GM19397 (cell line): ENCODE measurements around the gene CCDC177.
A peak's percentile ranks its signal among the peaks of the same experiment; 100 is the strongest.

Experiments
- ATAC-seq: cut with Tn5 transposase; IDR thresholded peaks from one replicate; pipeline ENCODE4 v1.9.1; 2021; ENCODE audit warnings: mild to moderate bottlenecking, moderate library complexity; ENCODE audit not compliant: unreplicated experiment

The CCDC177 gene

DNA sequence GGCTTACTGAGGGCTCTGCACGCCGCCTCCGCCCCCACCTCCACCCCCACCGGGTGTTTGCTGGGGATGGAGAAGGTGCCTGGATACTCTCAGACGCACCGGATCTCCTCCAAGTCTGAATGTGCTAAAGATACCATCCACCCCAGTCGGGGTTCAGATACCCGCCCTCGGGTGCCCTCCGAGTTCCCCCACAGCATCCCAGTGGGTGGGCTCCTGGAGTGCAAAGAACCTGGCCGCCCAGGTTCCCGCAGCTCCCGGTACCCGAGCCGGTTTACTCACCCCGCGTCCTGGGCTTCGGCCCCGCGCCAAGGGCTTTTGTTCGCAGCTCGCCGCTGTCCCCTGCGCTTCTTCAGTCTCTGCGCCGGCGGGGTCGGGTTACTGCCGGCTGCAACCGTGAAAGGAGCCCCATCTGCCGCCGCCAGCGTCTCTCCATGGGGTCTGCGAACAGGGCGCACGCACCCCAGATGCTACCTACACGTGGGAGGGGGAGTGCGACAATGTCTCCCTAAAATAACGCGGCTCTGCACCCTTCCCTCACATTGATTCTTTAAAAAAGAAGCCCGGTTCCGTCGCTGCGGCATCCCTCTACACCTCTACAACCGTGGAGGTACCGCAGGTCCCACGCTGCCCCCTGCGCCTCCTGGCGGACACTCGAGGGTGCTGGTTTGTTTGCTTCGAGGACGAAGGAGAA is at the start of gene CCDC177:
TSS of gene CCDC177 (minus strand) at position 609 of the 691 bp plus-strand sequence. CDS start 1,249 bp downstream, outside the sequence.
- ATAC-seq: no peak

DNA sequence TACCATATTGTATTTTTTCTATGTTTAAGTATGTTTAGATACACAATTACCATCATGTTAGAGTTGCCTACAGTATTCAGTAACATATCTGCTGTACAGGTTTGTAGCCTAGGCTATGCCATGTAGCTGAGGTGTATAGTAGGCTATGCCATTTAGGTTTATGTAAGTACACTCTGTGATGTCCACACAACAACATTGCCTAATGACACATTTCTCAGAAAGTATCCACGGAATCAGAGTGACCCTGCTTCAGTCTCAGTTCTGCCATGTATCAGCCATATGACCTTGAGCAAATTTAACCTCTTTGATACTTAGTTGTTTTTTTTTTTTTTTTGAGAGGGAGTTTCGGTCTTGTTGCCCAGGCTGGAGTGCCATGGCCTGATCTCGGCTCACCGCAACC is 49.5 kb upstream of the CCDC177 start:
- no peak for ATAC-seq

DNA sequence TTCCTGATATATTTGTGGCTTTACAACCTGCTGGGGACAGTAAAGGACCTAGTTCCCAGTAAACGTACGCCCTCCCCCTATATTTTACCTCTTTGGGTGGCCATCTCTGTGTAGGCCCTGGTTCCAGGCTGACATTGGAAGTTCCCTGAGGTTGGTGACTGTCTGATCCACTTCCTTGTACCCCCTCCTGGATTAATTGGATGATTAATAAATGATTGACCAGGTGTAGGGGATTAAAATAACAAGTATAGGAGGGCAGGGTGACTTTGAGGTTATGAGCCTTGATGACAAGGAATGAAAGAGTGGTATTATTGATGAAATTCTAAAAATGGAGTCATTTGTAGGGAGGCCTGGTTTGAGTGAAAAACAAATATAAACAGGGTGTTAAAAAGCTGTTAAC is 46.3 kb upstream of the CCDC177 start:
- no peak for ATAC-seq

DNA sequence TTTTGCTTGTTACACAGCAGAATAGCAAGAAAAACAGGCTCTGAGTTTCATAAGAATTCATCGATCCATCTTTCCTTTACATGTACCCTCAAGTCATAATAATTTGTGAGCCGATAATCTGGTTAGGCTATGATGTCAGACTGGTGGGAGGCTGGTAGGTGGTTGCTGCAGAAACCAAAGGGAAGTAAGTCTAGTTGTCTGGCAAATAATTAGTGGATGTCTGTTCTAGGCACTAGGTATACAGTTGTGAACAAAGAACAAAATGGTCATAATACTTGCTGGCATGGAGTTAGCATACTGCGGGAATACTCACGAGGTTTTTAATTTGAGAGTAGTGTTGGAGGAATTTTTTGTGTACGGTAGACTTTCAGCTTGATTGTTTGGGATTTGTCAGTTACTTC is 45.5 kb upstream of the CCDC177 start:
- ATAC-seq: no peak

DNA sequence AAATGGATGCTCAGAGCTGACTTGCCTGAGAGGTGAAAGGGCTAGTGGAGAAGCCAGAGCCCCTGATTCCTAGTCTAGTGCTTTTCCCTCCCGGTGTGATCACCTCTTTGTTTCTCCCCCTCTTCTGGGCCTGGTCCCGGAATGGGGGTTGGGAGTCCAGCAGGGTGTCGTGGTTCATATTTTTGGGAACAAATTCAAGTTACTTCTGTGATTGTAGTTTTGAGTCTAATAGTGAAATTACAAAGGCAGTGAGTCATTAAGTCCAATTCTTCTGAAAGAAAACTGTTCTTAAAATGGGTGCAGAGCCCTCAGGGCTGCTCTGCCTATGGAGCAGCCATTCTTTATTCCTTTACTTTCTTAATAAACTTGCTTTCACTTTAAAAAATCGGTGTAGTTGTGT is 44.3 kb upstream of the CCDC177 start:
- no peak for ATAC-seq

DNA sequence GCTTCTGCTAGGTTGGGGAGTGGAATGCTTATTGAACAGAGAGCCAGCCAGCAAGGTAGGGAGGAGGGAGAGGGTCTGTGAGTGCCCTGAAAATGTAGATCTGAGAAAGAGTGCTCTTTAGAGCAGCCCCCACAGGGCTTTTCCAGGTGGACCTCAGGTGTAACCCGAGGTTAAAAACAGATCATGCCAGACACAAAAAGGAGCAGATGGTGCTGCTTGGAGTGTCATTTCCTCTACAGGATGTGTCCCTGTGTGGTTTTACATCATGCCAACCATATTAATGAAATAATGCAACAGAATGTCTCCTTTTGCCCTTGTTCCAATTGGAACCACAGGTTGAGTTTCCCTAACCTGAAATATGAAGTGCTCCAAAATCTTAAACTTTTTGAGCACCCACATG is 43.1 kb upstream of the CCDC177 start:
- no peak for ATAC-seq

DNA sequence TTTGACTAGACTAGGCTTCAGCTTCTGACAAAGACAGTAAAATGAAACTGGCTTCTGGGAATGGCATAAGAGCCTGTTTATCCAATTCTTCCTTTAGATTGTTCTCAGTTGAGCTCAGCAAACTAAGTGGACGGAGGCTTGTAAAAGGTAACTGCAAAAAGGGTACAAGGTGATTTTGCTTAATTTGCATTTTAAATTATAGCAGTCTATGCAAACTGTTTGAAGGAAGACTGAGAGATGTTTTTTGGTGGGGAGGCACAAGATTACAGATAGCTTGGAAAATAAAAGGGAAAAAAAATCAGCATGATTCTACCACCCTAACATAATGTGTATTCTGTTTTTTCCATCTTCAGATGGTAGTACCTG is 41.7 kb upstream of the CCDC177 start:
- ATAC-seq: no peak

DNA sequence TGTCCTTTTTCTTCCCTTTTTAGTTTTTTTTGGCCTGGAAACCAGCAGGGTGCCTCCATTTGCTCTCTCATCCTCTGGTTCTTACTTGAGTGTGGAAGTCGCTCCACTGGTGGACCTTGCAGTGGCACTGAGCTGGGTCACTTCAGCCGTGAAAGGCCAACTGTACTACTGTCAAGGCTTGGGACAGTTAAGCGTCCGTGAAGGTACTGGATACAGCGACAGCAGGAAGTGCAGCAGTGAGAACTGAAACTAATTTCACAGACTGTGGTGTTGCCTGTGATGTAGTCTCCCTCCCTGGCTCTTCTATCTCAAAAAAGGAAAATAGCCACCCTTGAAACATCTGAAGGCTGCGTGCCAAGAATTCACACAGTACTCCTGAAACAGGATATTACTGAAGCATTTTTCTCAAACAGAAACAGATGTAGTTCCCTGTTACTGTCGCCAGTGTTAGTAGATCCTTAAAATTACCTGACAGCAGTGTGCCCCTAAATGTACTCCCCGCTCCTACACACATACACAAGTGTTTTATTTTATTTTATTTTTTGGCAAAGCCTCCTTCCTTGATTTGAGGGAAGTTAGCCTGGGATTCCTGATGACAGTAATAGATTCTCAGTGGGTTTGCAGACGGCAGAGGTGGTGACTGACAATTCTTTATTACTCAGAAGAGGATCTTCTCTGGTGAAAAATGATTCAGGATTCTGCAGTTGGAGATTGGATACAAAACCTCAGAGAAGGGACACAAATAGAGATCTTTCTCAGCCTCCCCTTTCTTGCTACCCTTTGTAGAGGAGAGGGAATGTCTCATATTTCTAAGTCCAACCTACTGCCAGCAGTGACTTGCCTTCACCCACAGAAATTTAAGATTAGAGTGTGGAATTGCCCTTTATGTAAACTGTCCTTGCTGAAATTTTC is 41.1 kb upstream of the CCDC177 start:
- peak; percentile 45 for ATAC-seq

DNA sequence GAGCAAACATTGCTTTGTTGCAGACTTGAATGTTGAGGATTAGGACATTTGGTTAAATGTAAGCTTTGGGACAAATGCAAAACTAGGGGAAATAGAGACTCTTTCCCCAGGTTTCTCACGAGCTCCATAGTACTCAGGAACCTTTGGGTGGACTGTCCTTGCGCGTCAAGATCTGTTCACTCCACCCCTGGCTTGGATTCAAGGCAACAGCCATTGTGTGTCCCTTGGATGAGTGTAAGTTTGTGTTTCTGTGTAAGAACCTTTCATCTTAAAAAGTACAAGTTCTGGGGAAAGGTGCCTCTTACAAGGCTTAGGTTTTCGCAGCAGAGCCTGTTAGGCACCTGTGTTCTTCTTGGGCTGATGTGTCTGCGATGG is 40.4 kb upstream of the CCDC177 start:
- ATAC-seq: no peak

DNA sequence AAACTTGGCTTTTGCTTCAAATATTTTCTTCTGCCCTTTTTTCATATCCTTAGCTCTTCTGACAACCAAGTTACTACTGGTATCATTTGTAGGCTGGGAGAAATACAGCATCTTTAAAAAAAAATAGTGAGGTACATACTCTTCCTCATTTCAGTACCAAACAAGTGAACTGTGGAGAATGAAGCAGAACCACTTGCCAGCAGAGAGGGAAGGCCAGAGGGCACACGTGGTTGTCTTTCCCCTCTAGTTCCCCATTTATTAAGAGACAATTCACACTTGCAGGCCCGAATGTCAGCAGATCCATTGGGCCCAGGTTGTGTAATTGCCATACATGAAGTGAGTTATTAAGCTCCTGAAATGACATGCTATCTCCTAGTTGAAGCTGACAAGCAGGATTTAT is 39.9 kb upstream of the CCDC177 start:
- no peak for ATAC-seq

DNA sequence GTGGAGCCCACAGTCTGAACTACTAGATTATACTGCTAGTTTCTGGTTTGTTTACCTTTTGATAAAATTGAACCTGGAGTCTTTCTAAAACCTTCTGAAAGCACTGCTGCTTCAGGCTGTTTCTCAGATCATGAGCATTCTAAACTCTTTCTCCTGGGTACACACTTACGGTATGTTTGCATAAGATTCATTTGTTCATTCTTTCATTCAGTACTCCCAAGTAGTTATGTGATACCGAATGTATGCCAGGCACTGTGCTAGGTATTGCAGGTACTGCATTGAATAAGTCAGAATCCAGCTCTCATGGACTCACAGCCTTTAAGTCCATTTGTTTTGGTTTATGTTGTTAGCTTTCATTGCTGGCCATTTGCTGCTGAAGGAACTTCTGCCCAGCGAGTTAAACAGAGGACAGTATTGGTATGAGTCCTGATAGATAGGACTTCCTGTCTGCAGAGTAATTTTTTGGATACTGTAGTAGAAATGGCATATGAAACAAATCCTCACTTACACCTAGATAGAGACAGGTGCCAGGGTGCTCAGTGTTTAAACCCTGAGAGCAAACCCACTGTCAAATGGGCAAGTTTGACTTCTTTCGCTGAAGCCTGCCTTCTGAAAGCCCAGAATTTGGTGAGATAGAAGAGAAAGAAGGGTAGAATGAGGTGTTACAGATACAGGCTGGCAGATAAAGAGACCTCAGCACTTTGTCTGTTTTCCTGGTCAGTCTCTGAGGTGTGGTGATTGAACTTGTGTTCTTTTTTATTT is 38.8 kb upstream of the CCDC177 start:
- no peak for ATAC-seq

DNA sequence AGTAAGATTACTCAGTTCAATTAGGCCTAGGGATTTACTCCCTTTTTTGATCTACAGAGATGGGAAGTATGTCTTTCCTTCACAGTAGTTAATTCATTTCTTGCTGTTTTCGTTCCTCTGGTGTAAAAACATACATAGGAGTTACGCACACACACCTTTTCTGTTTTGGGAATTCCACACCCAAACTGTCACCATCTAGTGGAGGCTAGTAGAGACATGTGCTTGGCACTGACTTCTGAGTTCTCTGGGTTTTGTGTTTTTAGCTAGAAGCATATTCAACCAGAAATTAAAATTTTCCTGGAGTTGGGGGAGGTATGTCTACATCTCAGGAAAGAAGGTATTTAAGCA is 38.1 kb upstream of the CCDC177 start:
- no peak for ATAC-seq

DNA sequence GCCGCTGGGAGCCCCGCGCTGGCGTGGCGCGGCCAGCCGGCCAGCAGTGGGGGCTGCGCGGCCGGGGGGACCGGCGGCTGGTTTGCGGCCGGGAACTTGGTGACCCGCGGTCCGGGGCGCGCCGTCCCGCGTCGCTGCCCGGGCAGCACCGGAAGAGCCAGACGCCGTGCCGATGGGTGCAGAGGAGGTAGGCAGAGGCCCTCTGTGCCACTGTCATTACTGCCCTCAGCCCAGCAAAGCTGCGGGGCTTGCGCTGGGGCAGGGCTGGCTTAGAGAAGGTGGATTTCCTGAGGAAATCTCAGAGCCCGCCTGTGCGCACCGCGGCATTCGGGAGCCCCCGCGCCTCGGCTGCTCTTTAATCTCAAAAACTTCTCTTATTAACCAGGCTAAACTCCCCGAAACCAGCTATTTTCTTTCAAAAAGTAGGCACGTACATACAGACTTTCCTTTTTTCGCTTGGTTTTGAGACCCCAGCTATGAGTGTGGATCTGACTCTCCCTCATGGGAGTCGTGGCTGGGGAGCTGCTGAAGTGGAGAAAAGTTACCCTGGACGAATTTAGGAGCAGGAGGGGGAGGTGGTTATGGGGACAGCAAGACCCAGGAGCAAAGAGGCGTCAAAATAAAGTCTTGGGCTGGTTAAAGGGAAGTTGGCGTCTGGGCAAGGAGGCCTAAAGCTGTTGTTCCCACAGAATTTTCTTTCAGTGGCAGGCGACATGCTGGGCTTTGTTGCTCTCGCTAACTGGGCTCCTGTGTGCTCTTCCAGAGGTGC is 37.5 kb upstream of the CCDC177 start:
- peak; percentile 25 for ATAC-seq

DNA sequence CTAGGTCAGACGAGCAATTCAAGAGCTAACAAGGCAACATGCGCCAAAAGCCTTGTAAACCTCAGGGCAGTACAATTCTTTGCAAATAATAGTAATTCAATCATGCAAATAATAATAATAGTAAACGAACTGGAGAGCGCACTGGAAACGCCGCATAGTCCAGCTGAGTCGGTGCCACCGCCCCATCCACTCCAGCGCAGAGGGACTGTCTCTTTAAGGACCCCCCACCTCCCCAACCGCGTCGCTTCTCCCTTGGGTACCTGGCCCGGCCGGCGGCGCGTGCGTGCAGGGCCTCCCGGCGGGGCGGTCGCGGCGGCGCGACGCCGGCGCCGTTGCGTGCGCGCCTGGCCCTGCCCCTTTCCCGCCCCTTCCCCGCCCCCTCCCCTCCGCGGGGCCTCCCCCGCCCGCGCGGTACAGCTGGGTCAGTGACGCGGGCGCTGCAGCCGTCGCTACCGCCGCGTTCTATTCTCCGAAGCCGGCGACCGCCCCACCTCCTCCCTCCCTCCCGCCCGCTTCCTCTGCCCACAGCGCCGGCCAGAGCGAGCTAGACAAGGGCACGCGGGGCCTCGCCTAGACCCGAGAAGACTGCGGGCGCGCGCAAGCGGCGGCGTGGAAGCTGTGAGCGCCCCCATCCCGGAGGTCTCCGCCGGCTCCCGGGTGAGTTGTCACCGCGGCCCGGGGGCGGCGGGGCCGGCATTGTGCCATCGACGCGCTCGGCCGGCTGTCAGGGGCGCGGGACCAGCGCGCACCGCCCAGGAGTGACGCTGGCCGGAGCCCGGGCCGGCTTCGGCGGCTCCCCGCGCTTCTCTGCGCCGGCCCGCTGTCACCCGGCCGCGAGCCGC is 36.7 kb upstream of the CCDC177 start, which contains the start of gene SUSD6:
TSS of gene SUSD6 (plus strand) at position 425 of the 842 bp plus-strand sequence. CDS start 46,997 bp downstream, outside the sequence.
- ATAC-seq: peak; percentile 56

DNA sequence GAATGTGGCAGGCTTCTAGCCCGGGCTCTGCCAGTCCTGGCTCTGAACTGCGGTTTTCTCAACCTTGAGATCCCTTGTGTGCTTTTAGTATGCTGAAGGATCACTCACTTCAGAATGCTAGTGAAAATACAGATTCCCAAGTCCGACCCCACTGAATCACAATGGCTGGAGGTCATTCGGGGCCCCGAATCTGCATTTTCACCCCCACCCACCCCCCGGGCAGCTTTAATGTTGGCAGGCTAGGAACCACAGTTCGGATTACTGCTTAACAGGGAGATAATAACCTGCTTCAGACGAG is 36.2 kb upstream of the CCDC177 start:
- no peak for ATAC-seq

DNA sequence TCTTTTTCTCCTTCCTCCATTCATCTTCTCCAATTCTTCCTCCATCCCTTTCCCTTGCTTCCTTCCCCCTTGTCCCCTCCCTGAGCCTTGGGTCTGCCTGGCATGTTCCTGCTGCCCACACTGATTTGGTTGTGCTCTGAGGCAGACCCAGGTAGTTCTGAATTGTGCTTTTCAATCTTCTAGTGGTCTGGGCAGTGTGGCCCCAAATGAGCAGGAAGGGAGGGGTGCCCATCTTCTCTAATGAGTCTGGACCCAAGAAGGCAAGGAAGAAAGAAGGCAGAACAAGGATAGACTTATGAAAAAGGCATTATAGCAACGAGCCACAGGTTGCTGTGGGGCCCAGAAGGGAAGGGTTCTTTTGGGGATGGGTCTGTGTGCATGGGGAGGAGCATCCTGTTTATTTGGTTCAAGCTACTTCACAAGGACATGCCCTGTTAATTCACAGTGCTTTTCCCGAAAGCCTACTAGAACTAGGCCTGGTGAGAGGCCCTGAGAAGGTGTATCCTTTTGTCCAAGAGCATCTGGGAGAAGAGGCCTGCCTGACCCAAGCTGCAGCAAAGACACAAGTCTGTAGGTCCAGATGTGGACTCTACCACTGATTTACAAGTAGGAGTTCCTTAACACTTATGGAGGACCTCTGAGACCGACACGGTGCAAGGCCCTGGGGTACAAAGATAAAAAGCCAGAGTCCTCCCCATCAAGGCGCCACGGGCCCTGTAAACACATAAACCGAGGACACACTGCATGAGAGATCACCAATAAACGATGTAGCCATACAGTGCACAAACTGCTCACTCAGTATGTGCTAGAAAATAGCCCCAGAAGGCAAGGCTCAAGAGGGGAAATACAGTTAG is 35.6 kb upstream of the CCDC177 start:
- no peak for ATAC-seq

DNA sequence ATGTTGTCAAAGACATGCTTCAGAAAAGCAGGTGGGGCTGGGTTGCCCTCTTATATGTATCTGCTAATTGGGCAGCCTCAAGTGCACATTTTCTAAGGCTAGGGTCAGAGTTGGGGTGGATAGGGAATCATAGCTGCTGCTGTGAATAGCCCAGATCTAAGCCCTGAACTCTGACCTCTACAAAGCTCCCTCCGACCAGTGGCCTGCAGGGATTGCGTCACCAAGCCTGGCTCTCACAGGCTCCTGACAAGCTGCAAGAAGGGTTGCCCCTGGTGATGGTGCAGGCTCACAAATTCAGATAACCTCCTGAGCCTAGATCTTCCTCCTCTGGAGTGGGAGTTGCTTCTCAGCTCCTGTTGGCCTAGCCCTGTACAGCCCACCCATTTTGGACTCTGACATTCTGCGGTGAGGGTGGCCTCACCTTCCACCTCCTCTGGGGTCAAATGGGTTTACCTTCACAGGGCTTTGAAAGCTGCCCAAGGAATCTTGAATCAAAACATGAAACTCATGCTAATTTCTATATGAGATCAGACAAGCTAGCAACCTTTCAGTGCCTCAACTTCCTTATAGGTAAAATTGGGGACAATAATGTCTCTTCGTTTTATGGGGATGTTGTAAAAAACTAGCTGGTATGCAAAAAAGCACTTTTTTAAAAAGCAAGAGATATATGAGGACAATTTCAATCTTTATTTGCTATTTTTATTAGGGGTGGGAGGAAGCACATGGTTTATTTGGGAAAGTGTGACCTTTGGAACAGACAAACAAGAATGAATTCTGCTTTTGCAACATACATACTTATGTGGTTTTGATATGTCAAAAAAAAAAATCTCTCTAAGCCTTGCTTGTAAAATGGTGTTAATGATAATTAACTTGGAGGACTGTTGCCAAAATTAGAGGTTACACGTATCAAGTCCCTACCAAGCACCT is 31.9 kb upstream of the CCDC177 start:
- ATAC-seq: no peak

DNA sequence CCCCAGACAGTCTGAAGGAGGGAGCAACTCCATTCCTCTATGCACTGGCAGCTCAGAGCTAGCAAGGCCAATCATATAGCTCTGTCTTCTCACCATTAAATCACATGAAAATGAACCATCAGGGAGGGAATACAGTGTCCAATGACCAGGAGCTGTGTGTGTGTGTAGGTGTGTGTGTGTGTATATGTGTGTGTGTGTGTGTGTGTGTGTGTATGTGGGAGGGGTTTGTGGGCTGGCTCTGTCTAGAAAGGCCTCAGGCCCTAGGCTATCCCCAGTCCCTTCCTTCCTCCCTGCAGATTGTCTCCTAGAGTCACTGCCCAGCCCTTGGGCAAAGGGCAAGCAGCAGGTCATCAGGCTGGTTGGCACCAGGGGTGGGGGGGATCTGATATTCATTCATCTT is 31.1 kb upstream of the CCDC177 start:
- ATAC-seq: no peak
